Upper lobe of right lung (tissue), 1 donor: Measurements from ENCODE around the gene NAP1L4. TPM values are rescaled to one million over a fixed set of nuclear protein-coding genes. Genes with fewer than 3 reads are reported as not detected.

Experiments
- ATAC-seq: fragments of 200-7000 bp; cut with Tn5 transposase; one replicate; pipeline ENCODE4 v1.9.1; 2020; ENCODE audit warnings: mild to moderate bottlenecking, moderate library complexity
- DNase-seq: peaks from one replicate; pipeline ENCODE4 v3.0.0-alpha.2; 2020
- H3K27ac ChIP-seq: fragments of 200-600 bp; one replicate; pipeline ENCODE4 v1.8.0; 2022
- H3K27me3 ChIP-seq: fragments of 200-600 bp; one replicate; pipeline ENCODE4 v1.8.0; 2022; ENCODE audit warnings: mild to moderate bottlenecking
- H3K36me3 ChIP-seq: fragments of 200-600 bp; one replicate; pipeline ENCODE4 v1.8.0; 2022
- H3K4me1 ChIP-seq: fragments of 200-600 bp; one replicate; pipeline ENCODE4 v1.8.0; 2022
- H3K4me3 ChIP-seq: fragments of 200-600 bp; one replicate; pipeline ENCODE4 v1.8.0; 2022; ENCODE audit warnings: mild to moderate bottlenecking
- H3K9me3 ChIP-seq: fragments of 200-600 bp; one replicate; pipeline ENCODE4 v1.8.0; 2022
- CTCF ChIP-seq: fragments of 200-600 bp; IDR thresholded peaks from one replicate; pipeline ENCODE4 v1.8.0; 2022; ENCODE audit warnings: antibody characterized with exemption
- intact Hi-C: fragments of 100-400 bp; cut with DNase I; formaldehyde crosslinking; loops from one replicate; pipeline ENCODE4 v1.11.0; 2022
- total RNA-seq: library from RNA; stranded (reverse); fragmentation: NEBNext Ultra II Directional; extraction: Animal tissue kit (Norgen Biotek cat#: 25700); gene quantifications from one replicate; pipeline ENCODE4 v1.2.1, GENCODE V29; 2021
- donor health status: DM: no; HTN: yes; CAD: no; lungs with severe emphysema.

The NAP1L4 gene
- total RNA-seq, 1 donor from 2014 or later: 92.7 TPM

DNA sequence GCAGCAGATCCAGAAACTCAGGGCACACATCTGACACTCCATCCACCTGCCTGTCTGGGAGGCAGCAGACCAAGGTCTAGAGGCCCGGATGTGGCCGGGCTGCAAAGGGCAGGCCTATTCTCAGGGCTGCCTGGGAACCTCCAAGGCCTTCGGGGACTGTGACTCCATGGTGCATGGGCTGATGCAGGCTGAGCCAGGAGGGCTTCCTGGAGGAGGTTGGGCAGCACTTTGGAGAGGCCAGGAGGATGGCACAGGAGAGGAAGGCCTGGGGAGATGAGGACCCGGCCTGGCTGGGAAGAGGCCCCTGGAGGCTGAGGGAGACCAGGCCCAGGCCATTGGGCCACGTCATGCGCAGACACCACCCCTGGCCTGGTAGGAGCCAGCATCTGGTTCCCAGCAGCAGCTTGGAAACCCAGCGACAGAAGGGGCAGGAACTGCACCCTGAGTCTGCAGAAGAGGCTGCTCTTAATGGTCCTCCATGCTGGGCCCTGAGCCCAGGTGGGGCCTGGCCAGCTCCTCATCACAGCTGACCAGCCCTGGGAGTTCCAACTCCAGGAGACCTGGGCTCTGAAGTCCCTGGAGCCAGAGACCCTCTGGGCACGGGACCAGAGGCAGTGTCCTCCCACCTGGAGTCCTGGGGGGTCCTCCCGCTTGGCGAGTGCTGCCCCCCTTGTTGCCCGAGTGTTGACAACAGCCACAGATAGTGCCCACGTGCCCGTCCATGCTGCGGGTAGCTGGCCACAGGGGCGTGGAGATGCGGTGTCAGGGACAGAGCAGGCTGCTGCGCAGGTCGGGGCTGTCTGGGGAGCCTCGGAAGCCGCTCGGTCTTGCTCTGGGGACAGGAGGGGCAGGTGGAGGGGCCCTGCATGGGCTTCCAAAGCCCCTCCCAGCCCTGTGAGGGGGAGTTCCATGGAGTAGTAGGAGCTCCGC, 68.4 kb downstream of the NAP1L4 start:
- Histone ChIP-seq H3K4me1 (peaks cover 10% of the 10 kb centered on the region), H3K27ac (no peak overlapping the region), H3K27me3 (peaks cover 14% of the 10 kb centered on the region), H3K36me3 (no peaks in the 10 kb centered on the region), H3K9me3 (no peaks in the 10 kb centered on the region), H3K4me3 (no peak overlapping the region)
- DNase-seq (no peak), ATAC-seq (peak; percentile 66)
- intact Hi-C loops: no loop called here
- TF ChIP-seq CTCF: no peak

- ATAC-seq: no peak
- H3K36me3 ChIP-seq: no peaks in the 10 kb centered on the region
- TF ChIP-seq CTCF: no peak
- H3K9me3 ChIP-seq: no peaks in the 10 kb centered on the region
- DNase-seq: no peak
- H3K4me3 ChIP-seq: no peak overlapping the region
- no peaks in the 10 kb centered on the region for H3K4me1 ChIP-seq
- H3K27ac ChIP-seq: no peak overlapping the region
- H3K27me3 ChIP-seq: peaks cover 4% of the 10 kb centered on the region
- intact Hi-C loops: no loop called here
Observed at GRCh38 chr11:2922655-2923054, 69.5 kb downstream of the NAP1L4 start.

DNA sequence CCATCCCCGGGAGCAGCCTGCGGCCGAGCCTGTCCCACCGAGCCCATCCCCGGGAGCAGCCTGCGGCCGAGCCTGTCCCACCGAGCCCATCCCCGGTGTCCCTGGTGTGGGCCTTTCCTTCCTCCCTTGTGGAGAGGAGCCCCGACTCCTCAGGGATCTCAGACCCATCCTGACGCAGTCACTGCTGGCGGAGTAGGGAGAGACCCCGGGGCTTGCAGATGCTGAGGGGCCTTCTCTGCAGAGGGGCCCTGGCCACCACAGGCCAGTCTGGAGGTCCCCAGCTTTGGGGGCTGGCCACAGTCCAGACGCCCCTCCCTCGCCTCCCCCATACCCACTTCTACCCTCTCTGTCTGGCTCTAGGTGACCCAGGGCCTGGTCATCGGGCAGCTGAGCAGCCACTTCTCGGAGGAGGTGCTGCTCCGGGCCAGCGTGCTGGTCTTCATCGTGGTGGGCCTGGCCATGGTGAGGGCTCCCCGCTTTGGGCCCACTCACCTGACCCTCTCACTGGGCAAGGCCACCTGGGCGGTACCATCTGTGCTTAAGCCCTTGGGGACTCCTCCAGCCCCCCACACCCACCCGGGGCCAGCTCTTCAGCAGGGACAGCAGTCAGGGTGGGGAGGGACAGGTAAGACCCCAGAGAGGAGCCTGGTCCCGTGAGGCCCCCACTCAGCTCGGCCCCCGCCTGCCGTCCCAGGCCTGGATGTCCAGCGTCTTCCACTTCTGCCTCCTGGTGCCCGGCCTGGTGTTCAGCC, 70.2 kb downstream of the NAP1L4 start:
- no peak for DNase-seq

GRCh38 chr11:2921261-2921660, 70.9 kb downstream of the NAP1L4 start:
- ATAC-seq: no peak
- DNase-seq: no peak

More for the DNA sequence above, 70.2 kb downstream of the NAP1L4 start:
- intact Hi-C loops: no loop called here
- no peak for TF ChIP-seq CTCF
- no peaks in the 10 kb centered on the region for H3K4me1 ChIP-seq
- no peak overlapping the region for H3K27ac ChIP-seq
- H3K4me3 ChIP-seq: no peak overlapping the region
- no peaks in the 10 kb centered on the region for H3K36me3 ChIP-seq
- no peaks in the 10 kb centered on the region for H3K27me3 ChIP-seq
- no peaks in the 10 kb centered on the region for H3K9me3 ChIP-seq
- no peak for ATAC-seq

DNA sequence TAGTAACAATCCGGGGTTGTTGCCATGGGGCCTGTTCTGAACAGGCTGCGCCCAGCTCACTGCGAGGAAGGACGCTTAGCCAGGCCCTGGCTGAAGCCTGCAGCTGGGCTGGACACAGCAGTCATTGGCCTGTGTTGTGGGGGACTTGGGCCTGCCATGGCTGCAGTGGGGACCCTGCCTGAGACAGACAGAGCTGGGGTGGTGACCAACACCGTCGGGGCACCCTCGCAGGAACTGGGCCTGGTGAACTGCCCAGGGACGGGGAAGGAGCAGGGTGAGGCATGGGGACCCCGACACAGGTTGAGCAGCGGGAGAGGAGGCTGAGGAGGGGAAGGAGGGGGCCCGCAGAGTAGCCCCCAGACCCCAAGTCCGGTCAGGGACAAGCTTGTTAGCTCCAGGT, 71.8 kb downstream of the NAP1L4 start:
- ATAC-seq (no peak), DNase-seq (no peak)
- H3K4me3 ChIP-seq: no peak overlapping the region
- H3K9me3 ChIP-seq: no peaks in the 10 kb centered on the region
- H3K36me3 ChIP-seq: no peaks in the 10 kb centered on the region
- intact Hi-C loops: no loop called here
- TF ChIP-seq CTCF: no peak
- no peaks in the 10 kb centered on the region for H3K4me1 ChIP-seq
- H3K27me3 ChIP-seq: no peaks in the 10 kb centered on the region
- no peak overlapping the region for H3K27ac ChIP-seq

More at GRCh38 chr11:2921261-2921660, 70.9 kb downstream of the NAP1L4 start:
- no peaks in the 10 kb centered on the region for H3K9me3 ChIP-seq
- TF ChIP-seq CTCF: no peak
- H3K4me1 ChIP-seq: no peaks in the 10 kb centered on the region
- no peaks in the 10 kb centered on the region for H3K27me3 ChIP-seq
- H3K36me3 ChIP-seq: no peaks in the 10 kb centered on the region
- H3K4me3 ChIP-seq: no peak overlapping the region
- intact Hi-C loops: no loop called here
- no peak overlapping the region for H3K27ac ChIP-seq
